Vagina (tissue), 2 donors: Measurements from ENCODE around the gene AMBRA1. TPM values are rescaled to one million over a fixed set of nuclear protein-coding genes. Genes with fewer than 3 reads are reported as not detected.
A peak's percentile ranks its signal among the peaks of the same experiment; 100 is the strongest.

Experiments used
- DNase-seq, 2 donors: peaks; one replicate each; pipeline ENCODE4 v3.0.0-alpha.2; 2017; ENCODE audit errors: extremely low spot score in 2 of 2
- H3K27ac ChIP-seq: fragments of 200-600 bp; sonication (generic); one replicate; pipeline ENCODE4 v1.5.1; 2019
- H3K27me3 ChIP-seq: fragments of 200-600 bp; sonication (generic); one replicate; pipeline ENCODE4 v1.5.1; 2019
- H3K36me3 ChIP-seq, 2 donors: fragments of 200-600 bp; sonication (generic); one replicate each; pipeline ENCODE4 v1.5.1; 2017 to 2019
- H3K4me1 ChIP-seq: fragments of 200-600 bp; sonication (generic); one replicate; pipeline ENCODE4 v1.5.1; 2019
- H3K4me3 ChIP-seq, 2 donors: fragments of 200-600 bp; sonication (generic); 1 replicate in 1 of 2; 2 replicates in 1 of 2; pipeline ENCODE4 v1.5.1; 2016 to 2019
- H3K9me3 ChIP-seq: fragments of 200-600 bp; sonication (generic); one replicate; pipeline ENCODE4 v1.5.1; 2019
- CTCF ChIP-seq, 3 experiments: fragments of 450-650 bp in 2 of 3; fragments of 200-600 bp in 1 of 3; sonication (generic) in 1 of 3; IDR thresholded peaks; one replicate each; pipeline ENCODE4 v1.5.1; 2017 to 2019; ENCODE audit warnings: antibody characterized with exemption in 3 of 3, mild to moderate bottlenecking in 2 of 3, moderate library complexity in 2 of 3
- POLR2A ChIP-seq, 2 donors: fragments of 450-650 bp; IDR thresholded peaks; one replicate each; pipeline ENCODE4 v1.6.1; 2017; ENCODE audit warnings: antibody characterized with exemption in 2 of 2, mild to moderate bottlenecking in 2 of 2, moderate library complexity in 2 of 2
- POLR2AphosphoS5 ChIP-seq, 2 donors: sonication (generic); formaldehyde crosslinking; IDR thresholded peaks; one replicate each; pipeline ENCODE4 v1.9.0; 2017; ENCODE audit warnings: antibody characterized with exemption in 2 of 2, mild to moderate bottlenecking in 2 of 2, low read depth in 1 of 2; ENCODE audit not compliant: insufficient read depth in 1 of 2
- intact Hi-C: fragments of 100-400 bp; cut with DNase I; formaldehyde crosslinking; loops from one replicate; pipeline ENCODE4 v1.15.1; 2023
- total RNA-seq: library from RNA; depleted of rRNA; stranded (reverse); fragments of >200 nt; gene quantifications from one replicate; pipeline ENCODE4 v1.2.3, GENCODE V29; 2016

Gene AMBRA1
- total RNA-seq, 1 donor from 2014 or later = 40.0 TPM

- H3K4me1 ChIP-seq = no peaks in the 10 kb centered on the region
- no peak for DNase-seq
- intact Hi-C loops = no loop called here
- TF ChIP-seq POLR2A (IDR thresholded peaks at IDR 0.05) (no peak), CTCF (IDR thresholded peaks at IDR 0.05) (no peak), POLR2AphosphoS5 (IDR thresholded peaks at IDR 0.05; ENCODE audit: insufficient read depth in 1 of 2, low read depth in 1 of 2) (no peak)
- H3K27ac ChIP-seq = no peak overlapping the region
- H3K27me3 ChIP-seq = no peaks in the 10 kb centered on the region
- H3K36me3 ChIP-seq = no peaks in the 10 kb centered on the region
- no peaks in the 10 kb centered on the region for H3K9me3 ChIP-seq
- H3K4me3 ChIP-seq = no peak overlapping the region
Observed at GRCh38 chr11:46604796-46605195, 11.0 kb upstream of the AMBRA1 start.

- H3K36me3 ChIP-seq = no peaks in the 10 kb centered on the region
- no peaks in the 10 kb centered on the region for H3K4me1 ChIP-seq
- no peak overlapping the region for H3K27ac ChIP-seq
- intact Hi-C loops = no loop called here
- H3K9me3 ChIP-seq = no peaks in the 10 kb centered on the region
- DNase-seq = peak in 1 of 2 donors; percentile 25
- H3K4me3 ChIP-seq = no peak overlapping the region
- H3K27me3 ChIP-seq = no peaks in the 10 kb centered on the region
- TF ChIP-seq POLR2A (IDR thresholded peaks at IDR 0.05) (no peak), POLR2AphosphoS5 (IDR thresholded peaks at IDR 0.05; ENCODE audit: insufficient read depth in 1 of 2, low read depth in 1 of 2) (no peak), CTCF (IDR thresholded peaks at IDR 0.05) (no peak)
Observed at GRCh38 chr11:46603704-46604308, 10.0 kb upstream of the AMBRA1 start.

GRCh38 chr11:46601129-46601528, 7.3 kb upstream of the AMBRA1 start:
- Histone ChIP-seq H3K27me3 (no peaks in the 10 kb centered on the region), H3K36me3 (no peaks in the 10 kb centered on the region), H3K27ac (peak overlapping the region; percentile 49), H3K4me3 (no peak overlapping the region), H3K4me1 (no peaks in the 10 kb centered on the region), H3K9me3 (no peaks in the 10 kb centered on the region)
- TF ChIP-seq POLR2A (IDR thresholded peaks at IDR 0.05) (no peak), CTCF (IDR thresholded peaks at IDR 0.05) (no peak), POLR2AphosphoS5 (IDR thresholded peaks at IDR 0.05; ENCODE audit: insufficient read depth in 1 of 2, low read depth in 1 of 2) (peak in 1 of 2 donors; percentile 10)
- intact Hi-C loops = no loop called here
- DNase-seq = no peak

- Histone ChIP-seq H3K27ac (peak overlapping the region; percentile 49), H3K36me3 (no peaks in the 10 kb centered on the region), H3K9me3 (no peaks in the 10 kb centered on the region), H3K4me1 (no peaks in the 10 kb centered on the region), H3K4me3 (no peak overlapping the region), H3K27me3 (no peaks in the 10 kb centered on the region)
- TF ChIP-seq POLR2A (IDR thresholded peaks at IDR 0.05) (no peak), CTCF (IDR thresholded peaks at IDR 0.05) (no peak), POLR2AphosphoS5 (IDR thresholded peaks at IDR 0.05; ENCODE audit: insufficient read depth in 1 of 2, low read depth in 1 of 2) (no peak)
- intact Hi-C loops = no loop called here
- DNase-seq = no peak
Observed at GRCh38 chr11:46600194-46600960, 6.6 kb upstream of the AMBRA1 start.
